ENCODE results near the gene TUBGCP6.
A peak's percentile ranks its signal among the peaks of the same experiment; 100 is the strongest.

The TUBGCP6 gene

GRCh38 chr22:50194037-50194805 lies 50.6 kb downstream of the TUBGCP6 start:
- no peak for DNase-seq

DNA sequence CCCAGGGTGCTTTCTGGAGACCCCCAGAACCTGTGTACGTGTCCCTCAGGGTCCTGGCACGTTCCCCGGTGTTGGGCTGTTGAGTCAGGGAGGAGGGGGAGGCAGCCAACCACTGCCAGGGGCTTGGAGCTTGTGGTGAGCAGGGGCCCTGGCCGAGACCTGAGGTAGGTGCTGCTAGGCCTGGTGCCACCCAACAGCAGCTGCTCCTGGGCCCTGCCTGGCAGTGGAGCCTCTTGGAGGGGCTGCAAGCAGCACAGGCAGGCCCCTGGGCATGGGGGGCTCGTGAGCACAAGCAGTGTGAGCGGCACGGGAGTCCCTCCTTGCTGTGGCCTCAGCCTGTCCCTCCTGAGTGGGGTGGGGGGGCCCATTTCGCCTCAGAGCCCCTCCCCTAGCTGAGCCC lies 51.2 kb downstream of the TUBGCP6 start:
- DNase-seq: no peak

GRCh38 chr22:50192436-50193204 lies 52.2 kb downstream of the TUBGCP6 start:
- DNase-seq: no peak

DNA sequence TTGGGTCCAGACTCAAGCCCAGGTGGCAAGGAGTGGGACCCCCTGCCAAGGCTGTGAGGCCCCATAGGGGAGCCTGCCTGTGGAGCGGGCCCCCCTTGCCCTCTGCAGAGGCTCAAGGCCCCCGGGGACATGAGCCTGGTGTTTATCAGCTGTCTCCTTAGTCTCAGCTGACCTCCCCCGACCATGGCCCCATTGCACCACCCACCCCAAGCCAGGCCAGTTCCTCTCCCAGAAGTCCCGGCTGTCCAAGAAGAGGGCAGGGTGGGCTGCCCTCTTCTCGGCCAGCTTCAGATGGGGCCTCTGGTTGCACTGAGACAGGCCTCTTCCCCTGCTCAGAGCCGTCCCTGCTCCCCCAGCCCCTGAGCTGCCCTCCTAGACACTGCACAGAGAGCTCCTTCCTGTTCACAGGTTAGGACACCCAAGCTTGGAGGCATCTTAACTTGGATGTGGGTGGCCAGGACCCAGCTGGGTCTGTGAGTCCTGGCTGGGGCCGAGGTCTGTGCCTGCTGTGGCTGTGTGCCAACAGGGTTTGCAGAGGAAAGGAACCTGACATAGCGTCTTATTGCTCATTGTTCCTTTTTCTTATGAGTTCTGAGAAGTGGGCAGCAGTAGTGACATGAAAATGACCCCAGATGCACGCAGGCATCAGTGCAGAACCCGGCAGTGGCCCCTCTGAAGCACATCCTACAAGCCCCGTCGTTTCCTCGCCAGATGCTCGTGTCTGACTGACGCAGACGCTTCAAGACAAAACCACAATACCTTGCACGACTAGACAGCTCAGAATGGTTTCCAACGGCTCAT lies 53.7 kb downstream of the TUBGCP6 start:
- peak; percentile 75 for DNase-seq

- DNase-seq: no peak
These were observed 54.5 kb downstream of the TUBGCP6 start for GRCh38 chr22:50190182-50190940.

- no peak for DNase-seq
These were observed 55.0 kb downstream of the TUBGCP6 start for GRCh38 chr22:50189849-50190181.

DNA sequence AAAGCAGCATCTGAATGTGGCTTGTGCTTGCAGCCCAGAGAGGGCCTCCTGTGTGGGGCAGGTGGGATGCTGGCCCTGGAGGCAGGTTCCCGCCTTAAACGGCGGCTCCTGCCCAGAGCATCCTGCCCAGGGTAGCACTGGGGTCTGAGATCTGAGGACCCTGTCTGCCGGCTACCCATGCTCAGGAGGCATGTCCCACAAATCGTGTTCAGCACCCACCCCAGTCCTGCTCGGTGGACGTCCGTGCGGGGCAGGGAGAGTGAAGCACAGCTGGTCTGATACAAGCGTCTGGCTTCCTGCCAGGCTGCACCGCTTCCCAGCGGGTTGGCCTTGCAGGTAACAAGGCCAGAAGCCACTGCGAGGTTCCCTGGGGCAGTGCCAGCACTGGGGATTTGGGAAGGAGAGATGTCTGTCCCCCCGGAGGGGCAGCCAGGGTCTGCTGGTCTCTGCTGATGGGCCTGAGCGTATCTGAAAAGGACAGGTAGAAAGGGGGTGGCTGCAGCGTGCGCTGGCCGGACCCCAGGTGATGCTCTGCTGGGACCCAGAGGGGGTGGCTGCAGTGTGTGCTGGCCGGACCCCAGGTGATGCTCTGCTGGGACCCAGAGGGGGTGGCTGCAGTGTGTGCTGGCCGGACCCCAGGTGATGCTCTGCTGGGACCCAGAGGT lies 55.5 kb downstream of the TUBGCP6 start:
- DNase-seq: no peak

- DNase-seq: no peak
These were observed 56.5 kb downstream of the TUBGCP6 start for GRCh38 chr22:50188356-50188755.

DNA sequence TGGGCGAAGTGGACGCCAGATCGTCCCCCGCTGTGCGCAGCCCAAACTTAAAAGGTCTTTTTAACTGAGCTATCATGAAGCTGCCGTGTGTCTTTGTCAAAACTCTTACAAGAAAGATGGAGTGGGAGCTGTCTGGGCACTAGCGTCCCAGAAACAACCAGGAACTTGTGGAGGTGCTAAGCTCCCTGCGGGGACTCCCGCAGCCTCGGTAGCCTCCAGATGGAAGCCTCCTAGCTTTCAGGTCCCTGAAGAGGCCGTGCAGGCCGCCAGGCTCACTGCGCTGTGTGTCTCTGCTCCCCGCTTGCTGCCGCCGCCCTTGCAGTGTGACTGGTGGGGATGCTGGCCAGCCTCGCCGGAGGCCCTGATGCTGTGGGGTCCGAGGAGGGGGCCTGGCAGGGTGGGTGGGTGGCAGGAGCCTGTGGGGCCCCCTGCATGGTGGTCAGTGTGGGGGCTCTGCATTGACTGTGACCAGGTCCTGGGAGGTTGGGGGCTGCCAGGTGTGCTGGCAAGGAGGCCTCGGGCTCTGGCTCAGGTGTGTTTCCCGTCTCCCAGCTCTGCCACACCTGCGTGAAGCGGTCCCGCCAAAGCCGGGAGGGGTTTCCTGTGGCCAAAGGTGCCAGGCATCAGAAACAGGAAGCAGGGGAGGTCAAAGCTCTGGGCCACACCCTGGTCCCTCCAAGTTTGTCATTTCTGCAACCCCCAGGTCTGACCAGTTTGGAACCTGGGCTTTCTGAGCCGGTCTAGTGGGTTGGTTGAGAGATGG lies 57.9 kb downstream of the TUBGCP6 start:
- no peak for DNase-seq

DNA sequence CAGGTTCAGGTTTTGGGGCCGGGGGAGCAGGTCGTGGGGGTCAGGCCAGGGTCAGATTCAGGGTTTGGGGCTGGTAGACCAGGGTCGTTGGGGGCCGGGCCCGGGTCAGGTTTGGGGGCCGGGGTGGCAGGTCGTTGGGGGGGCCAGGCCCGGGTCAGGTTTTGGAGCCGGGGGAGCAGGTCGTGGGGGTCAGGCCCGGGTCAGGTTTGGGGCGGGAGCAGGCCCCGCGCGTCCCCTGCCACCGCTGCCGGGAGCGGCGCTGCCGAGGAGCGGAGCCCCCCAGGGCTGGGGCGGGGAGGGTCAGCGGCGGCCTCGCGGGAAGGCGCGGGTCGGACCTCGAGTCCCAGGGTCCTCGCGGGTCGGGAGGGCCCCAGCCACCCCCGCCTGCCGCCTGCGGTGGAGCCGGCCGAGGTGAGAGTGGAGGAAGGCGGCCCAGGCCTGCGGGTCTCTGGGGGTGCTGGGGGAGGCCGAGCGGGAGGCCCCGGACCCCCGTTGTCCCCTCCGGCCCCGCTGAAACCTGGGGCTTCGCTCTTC lies 58.6 kb downstream of the TUBGCP6 start:
- DNase-seq: no peak

DNA sequence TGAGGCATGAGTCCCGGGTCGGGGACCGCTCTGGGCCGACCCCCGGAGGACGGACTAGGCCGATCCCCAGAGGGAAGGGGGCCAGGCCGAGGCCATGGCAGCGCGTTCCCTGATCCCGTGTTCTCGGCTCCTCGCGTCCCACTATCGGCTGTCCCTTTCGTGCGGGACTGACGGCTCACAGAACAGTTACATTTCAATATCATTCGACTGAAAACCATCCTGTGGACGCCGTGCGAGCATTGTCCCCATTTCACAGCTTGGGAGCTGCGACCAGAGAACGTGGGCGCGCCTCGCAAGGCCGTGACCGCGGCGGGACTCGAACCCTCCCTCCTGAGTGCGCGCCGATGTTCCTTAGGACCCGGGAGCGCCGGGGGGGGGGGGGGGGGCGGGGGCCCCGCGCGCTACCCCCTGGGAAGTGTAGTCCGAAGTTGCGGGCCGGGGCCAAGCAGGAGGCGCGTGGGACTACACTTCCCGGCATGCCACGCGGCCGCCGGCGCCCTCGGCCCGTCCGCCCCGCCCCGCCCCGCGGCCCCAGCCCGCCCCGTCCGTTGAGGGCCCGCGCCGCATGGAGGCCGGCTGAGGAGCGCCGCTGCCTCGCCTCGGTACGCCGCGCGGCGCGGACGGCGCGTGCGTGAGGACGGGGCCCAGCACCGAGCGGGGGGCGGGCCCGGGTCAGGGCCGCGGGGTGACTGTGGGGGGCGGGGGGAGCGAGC lies 59.3 kb downstream of the TUBGCP6 start, which contains the start of gene TRABD:
Gene TRABD (plus strand): TSS at position 539 of the 713 bp plus-strand sequence. CDS start 7,148 bp downstream, outside the sequence.
- DNase-seq: no peak

DNA sequence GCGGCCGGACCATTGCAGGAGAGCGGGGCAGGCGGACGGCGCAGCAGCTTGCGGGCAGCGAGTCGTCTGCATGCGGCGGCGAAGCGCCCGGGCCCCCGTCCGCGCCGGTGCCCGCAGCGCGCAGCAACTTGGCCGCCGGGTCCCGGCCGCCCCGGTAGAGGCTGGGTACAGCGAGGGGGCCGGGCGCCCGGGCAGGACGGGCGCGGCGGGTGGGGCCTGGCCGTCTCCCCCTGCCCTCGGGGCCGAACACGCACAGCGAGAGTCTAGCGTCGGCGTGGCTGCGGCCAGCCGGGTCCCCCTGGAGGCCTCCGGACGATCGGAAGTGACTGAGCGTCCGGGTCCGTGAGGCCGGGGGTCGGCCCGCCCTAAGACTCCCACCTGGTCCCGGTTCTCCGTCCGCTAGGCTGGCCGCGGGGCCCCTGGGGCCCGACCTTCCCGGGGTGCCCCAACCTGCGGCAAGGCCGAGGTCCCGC lies 59.9 kb downstream of the TUBGCP6 start:
- no peak for DNase-seq

DNA sequence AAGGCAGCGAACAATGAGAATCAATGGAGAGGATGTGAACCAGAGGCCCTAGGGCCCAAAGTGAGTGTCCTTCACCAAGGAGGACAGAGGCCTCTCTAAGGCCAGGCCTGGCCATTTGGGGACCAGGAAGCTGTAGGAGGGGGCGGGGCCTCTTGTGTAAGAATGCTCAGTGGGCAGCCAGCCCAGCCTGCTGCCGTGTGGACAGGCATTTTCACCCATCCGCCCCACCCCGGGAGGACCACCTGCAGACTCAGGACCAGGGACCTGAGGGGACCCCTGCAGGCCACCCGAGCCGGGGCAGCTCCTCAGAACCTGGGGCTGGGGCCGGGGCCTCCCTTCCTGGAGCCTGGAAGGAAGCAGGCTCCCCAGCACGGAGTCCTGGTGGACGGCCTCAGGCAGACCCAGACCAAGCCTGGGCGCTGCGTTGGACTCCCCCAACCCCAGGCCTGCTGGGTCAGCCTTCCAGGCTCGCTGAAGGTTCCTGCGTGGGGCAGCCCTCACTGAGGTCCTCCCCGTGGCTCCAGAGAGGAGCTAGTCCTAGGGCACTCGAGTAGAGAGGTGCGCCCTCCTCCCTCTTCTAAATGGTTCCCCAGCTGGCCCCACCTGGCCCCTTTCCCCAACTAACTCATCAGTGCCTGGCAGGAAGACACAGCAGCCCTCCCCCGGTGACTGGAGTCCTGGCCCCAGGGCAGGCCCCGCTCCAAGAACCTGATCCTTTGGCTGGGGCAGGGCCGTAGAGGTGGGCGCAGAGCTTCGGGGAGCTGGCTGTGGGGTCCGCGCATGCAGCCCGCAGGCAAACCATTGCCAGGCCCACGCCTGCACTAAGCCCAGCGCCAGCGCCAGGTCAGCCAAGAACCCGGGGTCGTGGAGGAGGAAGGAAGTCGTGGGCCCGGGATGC lies 60.6 kb downstream of the TUBGCP6 start:
- DNase-seq: no peak

- no peak for DNase-seq
These were observed 61.5 kb downstream of the TUBGCP6 start for GRCh38 chr22:50183141-50183971.

GRCh38 chr22:50182176-50183081 lies 62.4 kb downstream of the TUBGCP6 start:
- DNase-seq: no peak

DNA sequence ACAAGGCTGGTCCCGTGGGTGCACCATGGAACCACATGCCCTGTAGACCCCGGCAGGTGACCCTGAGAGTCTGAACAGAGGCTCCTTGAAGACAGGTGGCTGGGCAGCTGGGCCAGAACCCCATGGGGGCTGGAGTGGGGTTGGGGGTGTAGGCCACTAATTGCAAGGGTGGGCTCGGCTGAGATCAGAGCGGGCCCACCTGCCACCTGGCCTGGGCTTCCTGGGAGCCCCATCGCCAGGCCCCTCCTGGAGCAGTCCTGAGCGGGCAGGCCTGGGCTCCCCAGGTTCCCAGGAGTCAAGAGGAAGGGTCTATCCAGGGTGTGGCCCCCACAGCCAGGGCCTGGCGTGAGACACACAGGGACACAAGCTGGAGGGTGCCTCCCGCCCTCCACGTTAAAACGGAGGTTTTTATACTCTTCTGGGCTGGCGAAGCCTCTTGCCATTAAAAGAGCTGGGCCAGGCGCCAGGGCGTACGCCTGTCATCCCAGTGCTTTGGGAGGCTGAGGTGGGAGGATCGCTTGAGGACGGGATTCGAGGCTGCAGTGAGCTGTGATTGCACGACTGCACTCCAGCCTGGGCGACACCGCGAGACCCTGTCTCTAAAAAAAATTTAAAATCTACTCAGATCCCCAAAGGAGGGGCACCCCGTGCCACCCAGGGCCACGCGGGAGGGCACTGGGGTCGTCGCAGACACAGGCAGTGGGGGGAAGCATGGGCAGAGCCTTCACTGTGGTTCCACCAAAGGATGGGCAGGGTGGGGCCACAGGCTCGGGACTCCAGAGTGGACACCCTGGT lies 63.9 kb downstream of the TUBGCP6 start:
- no peak for DNase-seq
